Measurements from ENCODE around the gene STK33.

Gene STK33

GRCh38 chr11:8370812-8371515 is 223.1 kb downstream of the STK33 start:
- no peak for DNase-seq

- no peak for DNase-seq
Observed at GRCh38 chr11:8369592-8370205, 224.3 kb downstream of the STK33 start.

- DNase-seq, result no peak
Observed at GRCh38 chr11:8368772-8369171, 225.3 kb downstream of the STK33 start.

- DNase-seq, result no peak
Observed at GRCh38 chr11:8368194-8368593, 225.8 kb downstream of the STK33 start.

- DNase-seq, result no peak
Observed at GRCh38 chr11:8366316-8366715, 227.7 kb downstream of the STK33 start.

DNA sequence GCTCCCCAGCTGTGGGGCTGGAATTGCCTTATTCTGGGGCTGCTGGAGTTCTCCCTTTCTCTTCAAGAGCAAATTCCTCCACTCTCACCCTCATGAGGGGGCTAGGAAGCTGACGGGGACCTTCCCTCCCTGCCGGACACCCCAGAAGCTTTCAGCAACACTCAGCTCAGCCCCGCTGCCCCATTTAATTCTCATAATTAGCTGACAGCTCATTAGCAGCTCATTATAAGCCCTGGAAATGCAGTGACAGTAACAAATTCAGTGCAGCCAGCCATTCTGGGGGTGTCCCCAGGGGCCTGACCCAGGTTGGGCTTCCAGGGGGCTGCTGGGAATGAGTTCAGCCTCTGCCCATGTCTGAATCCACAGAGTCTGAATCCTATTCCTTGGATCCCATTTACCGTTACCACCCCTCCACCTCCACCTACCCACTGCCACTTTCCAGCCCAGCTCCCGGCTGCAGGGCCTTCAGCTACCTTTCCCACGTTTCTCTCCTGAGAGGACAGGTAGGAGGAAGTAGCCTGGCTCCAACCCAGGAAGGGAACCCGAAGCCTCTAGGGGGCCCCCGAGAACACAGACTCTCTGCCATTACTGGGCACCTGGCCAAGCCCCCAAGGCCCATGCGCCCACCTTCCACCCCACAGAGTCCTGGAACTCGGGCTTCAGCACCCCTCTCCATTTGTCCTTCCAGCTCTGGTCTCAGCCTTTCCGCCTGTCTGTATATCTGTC is 228.6 kb downstream of the STK33 start:
- DNase-seq, result no peak

- DNase-seq, result no peak
Observed at GRCh38 chr11:8363921-8364320, 230.1 kb downstream of the STK33 start.

- no peak for DNase-seq
Observed at GRCh38 chr11:8362899-8363298, 231.1 kb downstream of the STK33 start.

DNA sequence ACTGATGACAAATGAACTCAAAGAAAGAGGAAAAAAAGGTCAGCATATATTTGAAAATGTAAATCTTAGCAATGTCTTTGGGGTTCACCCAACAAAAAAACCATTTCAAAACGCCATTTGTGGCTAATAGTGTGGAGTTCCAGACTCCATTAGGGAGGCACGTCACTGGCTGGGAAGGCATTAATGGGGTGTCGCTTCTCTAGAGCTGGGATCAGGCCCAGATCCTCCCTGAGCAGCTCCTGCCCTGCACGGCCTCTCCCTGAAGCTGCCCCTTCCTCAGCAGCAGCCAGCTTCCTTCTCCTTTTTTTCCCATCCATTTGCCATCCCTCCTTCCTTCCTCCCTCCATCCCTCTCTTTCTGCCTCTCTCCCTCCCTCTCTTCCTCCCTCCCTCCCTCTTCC is 231.5 kb downstream of the STK33 start:
- no peak for DNase-seq

GRCh38 chr11:8361664-8362210 is 232.3 kb downstream of the STK33 start:
- DNase-seq, result no peak

GRCh38 chr11:8361206-8361605 is 232.8 kb downstream of the STK33 start:
- DNase-seq, result no peak

DNA sequence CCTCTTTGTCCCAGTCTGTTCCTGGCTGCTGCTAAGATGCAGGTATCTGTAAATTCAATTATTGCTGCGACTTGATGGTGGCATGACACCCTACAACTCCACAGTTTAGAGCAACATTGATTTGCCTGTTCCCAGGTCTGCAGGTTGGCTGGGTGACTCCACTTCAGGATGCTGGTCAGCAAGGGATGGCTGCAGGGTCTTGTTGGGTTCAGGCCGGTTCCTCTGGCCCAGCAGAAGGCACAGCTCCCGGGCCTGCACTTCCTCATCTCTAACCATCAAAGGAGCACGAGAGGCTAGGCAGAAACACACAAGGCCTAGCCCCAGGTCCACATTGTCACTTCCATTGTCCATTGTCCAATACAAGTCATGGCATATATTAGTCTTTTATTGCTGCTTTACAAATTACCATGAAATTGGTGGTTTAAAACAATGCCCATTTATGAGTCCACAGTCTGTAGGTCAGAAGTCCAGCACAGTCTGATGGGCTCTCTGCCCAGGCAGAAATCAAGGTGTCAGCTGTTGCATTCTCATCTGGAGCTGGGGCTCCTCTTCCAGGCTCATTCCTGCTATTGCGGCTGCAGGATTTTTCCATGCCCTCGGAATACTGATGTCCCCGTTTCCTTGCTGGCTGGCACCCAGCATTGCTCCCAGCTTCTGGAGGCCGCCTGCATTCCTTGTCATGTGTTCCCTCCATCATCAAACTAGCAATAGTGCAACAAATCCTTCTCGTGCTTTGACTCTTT is 233.8 kb downstream of the STK33 start:
- DNase-seq, result no peak

DNA sequence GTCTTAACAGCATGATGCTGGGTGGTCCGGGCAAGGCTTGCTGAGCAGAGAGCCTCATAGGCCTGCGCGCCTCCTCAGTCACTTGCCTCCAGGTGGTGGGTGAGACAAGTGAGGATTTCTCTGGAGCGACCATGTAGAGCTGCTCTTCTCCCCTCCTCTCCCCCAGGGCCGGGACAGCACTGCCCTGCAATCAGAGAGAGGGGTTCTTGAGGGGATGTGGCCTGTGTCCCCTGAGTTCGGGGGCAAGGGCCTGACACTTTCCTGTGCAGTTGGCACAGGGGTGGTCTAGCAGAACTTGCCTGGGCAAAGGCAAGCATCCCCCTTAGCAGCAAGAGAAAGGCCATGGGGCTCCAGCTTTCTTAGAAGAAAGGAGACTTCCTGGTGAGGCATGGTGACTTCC is 234.5 kb downstream of the STK33 start:
- DNase-seq, result no peak

DNA sequence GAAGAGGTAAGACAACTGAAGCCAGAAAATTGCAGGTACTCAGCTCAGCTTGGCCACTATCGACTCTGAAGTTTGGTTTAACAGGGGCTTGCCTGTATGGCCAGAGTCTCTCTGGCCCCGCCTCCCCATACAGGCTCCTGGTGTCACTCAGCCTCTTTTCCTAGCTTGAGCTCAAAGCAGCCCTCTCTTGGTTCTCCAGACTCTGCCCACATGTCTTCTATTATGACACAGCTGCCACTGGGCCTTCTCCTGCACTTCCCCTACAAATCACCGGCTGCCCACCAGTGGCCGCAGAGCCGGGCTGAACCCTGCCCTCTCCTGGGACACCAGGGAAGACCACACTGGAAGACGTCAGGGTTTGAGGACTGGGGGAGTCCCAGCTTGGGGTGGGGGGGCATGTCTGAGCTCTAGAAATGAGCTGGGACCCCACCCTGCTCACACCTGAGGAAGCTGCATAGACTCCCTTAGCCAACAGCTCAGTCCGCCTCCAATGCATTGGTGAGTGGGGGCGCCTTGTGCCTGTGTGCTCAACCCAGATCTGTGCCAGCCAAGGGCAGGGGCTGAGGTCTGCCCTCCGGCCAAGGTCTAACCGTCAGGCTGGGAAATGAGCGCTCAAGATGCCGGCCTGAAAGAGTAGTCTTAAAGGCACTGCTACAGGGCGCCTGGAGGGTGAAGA is 236.0 kb downstream of the STK33 start:
- no peak for DNase-seq

GRCh38 chr11:8357505-8357888 is 236.5 kb downstream of the STK33 start:
- DNase-seq, result no peak

- no peak for DNase-seq
Observed at GRCh38 chr11:8356721-8357504, 237.1 kb downstream of the STK33 start.

- no peak for DNase-seq
Observed at GRCh38 chr11:8356216-8356615, 237.8 kb downstream of the STK33 start.

GRCh38 chr11:8355416-8355742 is 238.6 kb downstream of the STK33 start:
- no peak for DNase-seq

- no peak for DNase-seq
Observed at GRCh38 chr11:8354622-8355415, 239.2 kb downstream of the STK33 start.

- no peak for DNase-seq
Observed at GRCh38 chr11:8352876-8353505, 241.0 kb downstream of the STK33 start.

Data from stimulated activated CD4-positive, alpha-beta T cell treated with anti-CD3 and anti-CD28 coated beads, Interleukin-1b, Interleukin-23, amount 100 ng/mL, for 48 hours (primary cell).